ENCODE data around the gene CHD9.

The CHD9 gene

DNA sequence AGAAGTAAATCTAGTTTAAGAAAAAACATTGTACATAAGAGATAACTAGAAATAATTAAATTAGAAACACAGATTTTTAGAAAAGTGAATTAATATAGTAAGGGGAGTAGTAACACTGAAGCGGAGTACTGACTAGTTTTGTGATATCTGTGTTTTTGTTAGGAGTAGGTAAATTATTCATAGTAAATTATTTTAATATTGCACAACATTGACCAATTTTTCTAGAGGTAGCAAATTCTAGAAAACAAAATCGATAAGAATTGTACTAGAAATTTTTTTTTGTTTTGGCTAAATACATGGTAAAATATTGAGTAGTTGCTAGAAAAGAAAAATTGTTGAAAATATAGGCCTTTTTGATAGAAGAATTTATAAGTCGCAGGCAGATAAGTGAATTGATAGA, 156.5 kb downstream of the CHD9 start:
- Histone ChIP-seq H3K4me1 (ENCODE audit: control insufficient read depth, insufficient read depth, low read length) (peaks cover 5% of the 10 kb centered on the region), H3K9me3 (ENCODE audit: control insufficient read depth, insufficient read depth, low read depth, low read length) (no peaks in the 10 kb centered on the region), H3K36me3 (ENCODE audit: control insufficient read depth in 2 of 2, insufficient read depth in 1 of 2, low read length in 2 of 2) (peaks cover 0 to 3% of the 10 kb centered on the region in 2 experiments), H3K4me3 (ENCODE audit: low read depth, low read length) (peak overlapping the region; percentile 14), H3K27ac (ENCODE audit: extremely low read depth, low read depth, low read length) (no peak overlapping the region)
- POLR2A ChIA-PET, result no interaction called here
- CTCF ChIA-PET, result interaction anchor here (0.6 to 0.7 kb wide), 3 partner anchors 74 to 662 kb away, joined by 3 to 4 read pairs (median 4); no protein-coding TSS in a partner anchor
- TF ChIP-seq ZNF747 (tag by site-specific recombination; IDR thresholded peaks at IDR 0.05), result no peak
- TF ChIP-seq ZNF473 (tag by site-specific recombination; IDR thresholded peaks at IDR 0.05), result no peak
- no peak for TF ChIP-seq MEIS1 (CRISPR knock-in tag; IDR thresholded peaks at IDR 0.05; ENCODE audit: borderline replicate concordance)
- TF ChIP-seq ZBTB44 (tag by site-specific recombination; IDR thresholded peaks at IDR 0.05), result no peak
- TF ChIP-seq ZNF701 (tag by site-specific recombination; IDR thresholded peaks at IDR 0.05), result no peak
- TF ChIP-seq, protein P1, sequence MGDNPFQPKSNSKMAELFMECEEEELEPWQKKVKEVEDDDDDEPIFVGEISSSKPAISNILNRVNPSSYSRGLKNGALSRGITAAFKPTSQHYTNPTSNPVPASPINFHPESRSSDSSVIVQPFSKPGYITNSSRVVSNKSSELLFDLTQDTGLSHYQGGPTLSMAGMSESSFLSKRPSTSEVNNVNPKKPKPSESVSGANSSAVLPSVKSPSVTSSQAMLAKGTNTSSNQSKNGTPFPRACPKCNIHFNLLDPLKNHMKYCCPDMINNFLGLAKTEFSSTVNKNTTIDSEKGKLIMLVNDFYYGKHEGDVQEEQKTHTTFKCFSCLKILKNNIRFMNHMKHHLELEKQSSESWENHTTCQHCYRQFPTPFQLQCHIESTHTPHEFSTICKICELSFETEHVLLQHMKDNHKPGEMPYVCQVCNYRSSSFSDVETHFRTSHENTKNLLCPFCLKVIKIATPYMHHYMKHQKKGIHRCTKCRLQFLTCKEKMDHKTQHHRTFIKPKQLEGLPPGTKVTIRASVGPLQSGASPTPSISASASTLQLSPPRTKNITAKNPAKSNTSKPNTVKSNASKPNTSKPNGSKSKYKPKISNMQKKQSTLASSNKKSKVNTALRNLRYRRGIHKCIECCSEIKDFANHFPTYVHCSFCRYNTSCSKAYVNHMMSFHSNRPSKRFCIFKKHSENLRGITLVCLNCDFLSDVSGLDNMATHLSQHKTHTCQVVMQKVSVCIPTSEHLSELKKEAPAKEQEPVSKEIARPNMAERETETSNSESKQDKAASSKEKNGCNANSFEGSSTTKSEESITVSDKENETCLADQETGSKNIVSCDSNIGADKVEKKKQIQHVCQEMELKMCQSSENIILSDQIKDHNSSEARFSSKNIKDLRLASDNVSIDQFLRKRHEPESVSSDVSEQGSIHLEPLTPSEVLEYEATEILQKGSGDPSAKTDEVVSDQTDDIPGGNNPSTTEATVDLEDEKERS (tag by site-specific recombination; IDR thresholded peaks at IDR 0.05), result no peak

GRCh38 chr16:53212893-53213223, 158.1 kb downstream of the CHD9 start:
- Histone ChIP-seq H3K27ac (ENCODE audit: extremely low read depth, low read depth, low read length) (no peak overlapping the region), H3K4me1 (ENCODE audit: control insufficient read depth, insufficient read depth, low read length) (peaks cover 7% of the 10 kb centered on the region), H3K9me3 (ENCODE audit: control insufficient read depth, insufficient read depth, low read depth, low read length) (no peaks in the 10 kb centered on the region), H3K4me3 (ENCODE audit: low read depth, low read length) (no peak overlapping the region), H3K36me3 (ENCODE audit: control insufficient read depth in 2 of 2, insufficient read depth in 1 of 2, low read length in 2 of 2) (peaks cover 0 to 3% of the 10 kb centered on the region in 2 experiments)
- TF ChIP-seq KLF9 (tag by site-specific recombination; IDR thresholded peaks at IDR 0.05; ENCODE audit: low read depth) (0 out of 2 replicates have a peak, but pooled peaks have one; percentile 18), ZNF596 (tag by site-specific recombination; IDR thresholded peaks at IDR 0.05) (no peak)
- ChIA-PET CTCF (interaction anchor here (0.9 kb wide), 1 partner anchor 158 kb away, joined by 3 read pairs; the partner anchor contains the start of gene CHD9), POLR2A (no interaction called here)

DNA sequence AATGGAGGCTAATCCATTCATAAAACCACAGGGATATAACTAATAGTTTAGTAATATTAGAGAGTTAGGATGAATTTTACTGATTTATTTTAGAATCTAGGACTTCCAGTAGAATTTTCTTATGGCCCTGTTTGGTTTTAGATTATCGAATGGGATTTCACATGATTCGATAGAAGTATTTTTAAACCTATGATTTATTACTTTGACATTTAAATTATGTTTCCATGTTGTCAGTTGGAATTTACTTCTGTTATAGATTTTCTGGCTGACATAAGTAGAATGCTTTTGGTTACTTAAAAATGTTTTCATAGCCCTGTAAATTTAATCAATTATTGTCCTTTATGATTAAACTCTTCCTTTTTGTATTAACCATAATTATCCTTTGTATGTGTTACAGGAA, 158.8 kb downstream of the CHD9 start:
- POLR2A ChIA-PET, result no interaction called here
- TF ChIP-seq ZSCAN23 (tag by site-specific recombination; IDR thresholded peaks at IDR 0.05) (no peak), ZNF311 (tag by site-specific recombination; IDR thresholded peaks at IDR 0.05; ENCODE audit: borderline replicate concordance) (no peak), ZNF555 (tag by site-specific recombination; conservative IDR thresholded peaks at IDR 0.05) (no peak), ZNF248 (tag by site-specific recombination; IDR thresholded peaks at IDR 0.05) (no peak), ZNF549 (tag by site-specific recombination; IDR thresholded peaks at IDR 0.05) (no peak), ZNF114 (tag by site-specific recombination; IDR thresholded peaks at IDR 0.05) (no peak), ZNF747 (tag by site-specific recombination; IDR thresholded peaks at IDR 0.05) (no peak), ZNF266 (tag by site-specific recombination; IDR thresholded peaks at IDR 0.05; ENCODE audit: low read depth) (no peak), ZNF274 (IDR thresholded peaks at IDR 0.05; ENCODE audit: low read length) (no peak), ZNF274 (tag by site-specific recombination; IDR thresholded peaks at IDR 0.05; ENCODE audit: borderline replicate concordance) (no peak), ZNF404 (tag by site-specific recombination; IDR thresholded peaks at IDR 0.05) (no peak), MYNN (tag by site-specific recombination; IDR thresholded peaks at IDR 0.05; ENCODE audit: borderline replicate concordance) (no peak), ZNF37A (tag by site-specific recombination; IDR thresholded peaks at IDR 0.05) (no peak), ZSCAN30 (tag by site-specific recombination; IDR thresholded peaks at IDR 0.05) (no peak), ZNF530 (tag by site-specific recombination; IDR thresholded peaks at IDR 0.05; ENCODE audit: low read depth) (no peak), ZFP69B (tag by site-specific recombination; IDR thresholded peaks at IDR 0.05) (no peak)
- TF ChIP-seq, protein P2, sequence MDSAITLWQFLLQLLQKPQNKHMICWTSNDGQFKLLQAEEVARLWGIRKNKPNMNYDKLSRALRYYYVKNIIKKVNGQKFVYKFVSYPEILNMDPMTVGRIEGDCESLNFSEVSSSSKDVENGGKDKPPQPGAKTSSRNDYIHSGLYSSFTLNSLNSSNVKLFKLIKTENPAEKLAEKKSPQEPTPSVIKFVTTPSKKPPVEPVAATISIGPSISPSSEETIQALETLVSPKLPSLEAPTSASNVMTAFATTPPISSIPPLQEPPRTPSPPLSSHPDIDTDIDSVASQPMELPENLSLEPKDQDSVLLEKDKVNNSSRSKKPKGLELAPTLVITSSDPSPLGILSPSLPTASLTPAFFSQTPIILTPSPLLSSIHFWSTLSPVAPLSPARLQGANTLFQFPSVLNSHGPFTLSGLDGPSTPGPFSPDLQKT (IDR thresholded peaks at IDR 0.05; ENCODE audit: borderline replicate concordance, low read depth, low read length), result no peak
- TF ChIP-seq, protein P3, sequence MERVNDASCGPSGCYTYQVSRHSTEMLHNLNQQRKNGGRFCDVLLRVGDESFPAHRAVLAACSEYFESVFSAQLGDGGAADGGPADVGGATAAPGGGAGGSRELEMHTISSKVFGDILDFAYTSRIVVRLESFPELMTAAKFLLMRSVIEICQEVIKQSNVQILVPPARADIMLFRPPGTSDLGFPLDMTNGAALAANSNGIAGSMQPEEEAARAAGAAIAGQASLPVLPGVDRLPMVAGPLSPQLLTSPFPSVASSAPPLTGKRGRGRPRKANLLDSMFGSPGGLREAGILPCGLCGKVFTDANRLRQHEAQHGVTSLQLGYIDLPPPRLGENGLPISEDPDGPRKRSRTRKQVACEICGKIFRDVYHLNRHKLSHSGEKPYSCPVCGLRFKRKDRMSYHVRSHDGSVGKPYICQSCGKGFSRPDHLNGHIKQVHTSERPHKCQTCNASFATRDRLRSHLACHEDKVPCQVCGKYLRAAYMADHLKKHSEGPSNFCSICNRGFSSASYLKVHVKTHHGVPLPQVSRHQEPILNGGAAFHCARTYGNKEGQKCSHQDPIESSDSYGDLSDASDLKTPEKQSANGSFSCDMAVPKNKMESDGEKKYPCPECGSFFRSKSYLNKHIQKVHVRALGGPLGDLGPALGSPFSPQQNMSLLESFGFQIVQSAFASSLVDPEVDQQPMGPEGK (tag by site-specific recombination; IDR thresholded peaks at IDR 0.05), result no peak

More for the DNA sequence above, 158.8 kb downstream of the CHD9 start:
- CTCF ChIA-PET, result no interaction called here
- no peaks in the 10 kb centered on the region for H3K9me3 ChIP-seq (ENCODE audit: control insufficient read depth, insufficient read depth, low read depth, low read length)
- peaks cover 0 to 3% of the 10 kb centered on the region in 2 experiments for H3K36me3 ChIP-seq (ENCODE audit: control insufficient read depth in 2 of 2, insufficient read depth in 1 of 2, low read length in 2 of 2)
- no peak overlapping the region for H3K4me3 ChIP-seq (ENCODE audit: low read depth, low read length)
- H3K27ac ChIP-seq (ENCODE audit: extremely low read depth, low read depth, low read length), result no peak overlapping the region
- peaks cover 7% of the 10 kb centered on the region for H3K4me1 ChIP-seq (ENCODE audit: control insufficient read depth, insufficient read depth, low read length)

Measured in HEK293 (cell line).